HEK293 (cell line): ENCODE measurements around the gene RASAL2.

Source experiments
- CTCF ChIP-seq: fragments of 450-650 bp; formaldehyde crosslinking; IDR thresholded peaks from 2 replicates; pipeline ENCODE4 v1.5.1; 2016; ENCODE audit warnings: missing biosample characterization, missing genetic modification characterization
- ELK4 ChIP-seq: IDR thresholded peaks from 2 replicates; pipeline ENCODE4 v1.6.1; 2011; ENCODE audit warnings: mild to moderate bottlenecking, low read depth, low read length, borderline replicate concordance
- HOXA7 ChIP-seq: sonication (generic); formaldehyde crosslinking; IDR thresholded peaks from 2 replicates; pipeline ENCODE4 v1.8.1; 2022; ENCODE audit warnings: missing genetic modification reagents, borderline replicate concordance
- PRDM1 ChIP-seq: fragments of 450-650 bp; formaldehyde crosslinking; IDR thresholded peaks from 2 replicates; pipeline ENCODE4; 2016; ENCODE audit warnings: missing biosample characterization, missing genetic modification characterization
- RBAK ChIP-seq: fragments of 450-650 bp; formaldehyde crosslinking; IDR thresholded peaks from 2 replicates; pipeline ENCODE4 v1.5.1; 2016; ENCODE audit warnings: missing biosample characterization, missing genetic modification characterization
- SALL2 ChIP-seq: fragments of 450-650 bp; formaldehyde crosslinking; IDR thresholded peaks from 2 replicates; pipeline ENCODE4 v1.5.0; 2017; ENCODE audit warnings: missing biosample characterization, mild to moderate bottlenecking, missing genetic modification characterization, borderline replicate concordance
- TSHZ1 ChIP-seq: fragments of 450-650 bp; formaldehyde crosslinking; IDR thresholded peaks from 2 replicates; pipeline ENCODE4 v1.5.1; 2016; ENCODE audit warnings: missing biosample characterization, missing genetic modification characterization, borderline replicate concordance
- YY1 ChIP-seq: fragments of 450-650 bp; formaldehyde crosslinking; IDR thresholded peaks from 2 replicates; pipeline ENCODE4 v1.5.1; 2018; ENCODE audit warnings: missing biosample characterization, missing genetic modification characterization
- ZNF121 ChIP-seq: fragments of 450-650 bp; formaldehyde crosslinking; IDR thresholded peaks from 2 replicates; pipeline ENCODE4 v1.5.1; 2016; ENCODE audit warnings: missing biosample characterization, missing genetic modification characterization
- ZNF341 ChIP-seq: fragments of 450-650 bp; formaldehyde crosslinking; IDR thresholded peaks from 2 replicates; pipeline ENCODE4; 2016; ENCODE audit warnings: low read depth, missing biosample characterization, missing genetic modification characterization
- ZNF350 ChIP-seq: fragments of 450-650 bp; formaldehyde crosslinking; IDR thresholded peaks from 2 replicates; pipeline ENCODE4 v1.5.0; 2017; ENCODE audit warnings: missing biosample characterization, mild to moderate bottlenecking, missing genetic modification characterization
- ZNF510 ChIP-seq: fragments of 450-650 bp; formaldehyde crosslinking; IDR thresholded peaks from 2 replicates; pipeline ENCODE4 v1.5.1; 2018; ENCODE audit warnings: mild to moderate bottlenecking, missing genetic modification characterization, missing biosample characterization; ENCODE audit not compliant: insufficient replicate concordance
- ZNF707 ChIP-seq: fragments of 450-650 bp; formaldehyde crosslinking; IDR thresholded peaks from 2 replicates; pipeline ENCODE4 v1.5.1; 2016; ENCODE audit warnings: missing biosample characterization, missing genetic modification characterization

GRCh38 chr1:178376008-178376407 lies 282.1 kb downstream of the RASAL2 start:
- no peak for TF ChIP-seq ZNF350 (tag by site-specific recombination)
- no peak for TF ChIP-seq RBAK (tag by site-specific recombination)
- no peak for TF ChIP-seq ZNF510 (tag by site-specific recombination)
- TF ChIP-seq ELK4, result no peak
- TF ChIP-seq SALL2 (tag by site-specific recombination), result no peak
- no peak for TF ChIP-seq CTCF (tag by site-specific recombination)
- no peak for TF ChIP-seq ZNF121
- TF ChIP-seq ZNF341 (tag by site-specific recombination), result no peak
- peak; percentile 45 for TF ChIP-seq PRDM1 (tag by site-specific recombination)
- no peak for TF ChIP-seq YY1 (tag by site-specific recombination)
- no peak for TF ChIP-seq ZNF707 (tag by site-specific recombination)
- TF ChIP-seq TSHZ1, result no peak
- TF ChIP-seq HOXA7, result no peak
